ENCODE results near the gene SUMO3.

The SUMO3 gene

DNA sequence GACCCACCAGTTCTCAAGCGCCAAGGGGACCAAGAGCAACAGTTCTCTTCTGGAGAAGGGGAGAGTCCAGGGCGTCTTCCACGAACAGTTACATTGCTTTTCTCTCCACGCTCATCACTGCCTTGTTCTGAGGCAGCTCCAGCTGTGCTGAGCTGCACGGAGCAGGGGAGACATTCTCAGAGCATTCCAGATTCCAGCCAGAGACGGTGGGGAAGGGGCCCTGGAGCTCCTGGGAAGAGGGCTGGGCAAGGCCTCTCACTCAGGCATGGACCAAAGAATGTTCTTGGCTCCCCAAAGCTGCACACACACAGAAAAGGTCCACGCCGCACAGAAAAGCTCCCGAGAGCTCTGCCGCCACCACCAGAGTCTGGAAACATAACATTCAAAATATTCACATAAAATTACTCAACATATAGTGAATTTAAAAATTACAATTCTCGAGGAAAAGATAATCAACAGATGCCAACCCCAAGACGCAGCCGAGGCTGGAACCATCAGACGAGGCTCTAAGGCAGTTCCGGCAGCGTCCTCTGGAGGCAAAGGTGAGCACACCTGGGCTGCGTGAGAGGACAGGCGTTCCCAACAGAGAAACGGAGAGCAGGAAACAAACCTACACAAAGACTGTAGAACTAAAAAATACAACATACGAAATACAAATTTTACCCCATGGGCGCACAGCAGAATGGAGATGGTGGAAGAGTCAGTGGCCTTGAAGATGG is 56.7 kb downstream of the SUMO3 start:
- Histone ChIP-seq H3K4me3 (ENCODE audit: low read length) (no peak overlapping the region), H3K36me3 (ENCODE audit: control insufficient read depth, insufficient read depth, low read length) (no peaks in the 10 kb centered on the region), H3K27me3 (ENCODE audit: control insufficient read depth, insufficient read depth, low read length) (no peaks in the 10 kb centered on the region), H3K27ac (ENCODE audit: low read depth, low read length) (no peak overlapping the region), H3K9ac (ENCODE audit: low read length) (no peak overlapping the region), H3K4me1 (ENCODE audit: control insufficient read depth, insufficient read depth, low read length) (no peaks in the 10 kb centered on the region)

GRCh38 chr21:44760376-44760775 is 57.5 kb downstream of the SUMO3 start:
- Histone ChIP-seq H3K27ac (ENCODE audit: low read depth, low read length) (no peak overlapping the region), H3K4me3 (ENCODE audit: low read length) (no peak overlapping the region), H3K27me3 (ENCODE audit: control insufficient read depth, insufficient read depth, low read length) (no peaks in the 10 kb centered on the region), H3K4me1 (ENCODE audit: control insufficient read depth, insufficient read depth, low read length) (no peaks in the 10 kb centered on the region), H3K9ac (ENCODE audit: low read length) (no peak overlapping the region), H3K36me3 (ENCODE audit: control insufficient read depth, insufficient read depth, low read length) (no peaks in the 10 kb centered on the region)

- no peak overlapping the region for H3K4me3 ChIP-seq (ENCODE audit: low read length)
- H3K27me3 ChIP-seq (ENCODE audit: control insufficient read depth, insufficient read depth, low read length), result no peaks in the 10 kb centered on the region
- H3K4me1 ChIP-seq (ENCODE audit: control insufficient read depth, insufficient read depth, low read length), result no peaks in the 10 kb centered on the region
- H3K27ac ChIP-seq (ENCODE audit: low read depth, low read length), result no peak overlapping the region
- no peak overlapping the region for H3K9ac ChIP-seq (ENCODE audit: low read length)
- H3K36me3 ChIP-seq (ENCODE audit: control insufficient read depth, insufficient read depth, low read length), result no peaks in the 10 kb centered on the region
Measured at GRCh38 chr21:44759628-44760285, 58.1 kb downstream of the SUMO3 start.

- H3K4me3 ChIP-seq (ENCODE audit: low read length), result no peak overlapping the region
- H3K4me1 ChIP-seq (ENCODE audit: control insufficient read depth, insufficient read depth, low read length), result no peaks in the 10 kb centered on the region
- H3K9ac ChIP-seq (ENCODE audit: low read length), result no peak overlapping the region
- H3K27ac ChIP-seq (ENCODE audit: low read depth, low read length), result no peak overlapping the region
- no peaks in the 10 kb centered on the region for H3K27me3 ChIP-seq (ENCODE audit: control insufficient read depth, insufficient read depth, low read length)
- no peaks in the 10 kb centered on the region for H3K36me3 ChIP-seq (ENCODE audit: control insufficient read depth, insufficient read depth, low read length)
Measured at GRCh38 chr21:44758781-44759627, 58.9 kb downstream of the SUMO3 start.

DNA sequence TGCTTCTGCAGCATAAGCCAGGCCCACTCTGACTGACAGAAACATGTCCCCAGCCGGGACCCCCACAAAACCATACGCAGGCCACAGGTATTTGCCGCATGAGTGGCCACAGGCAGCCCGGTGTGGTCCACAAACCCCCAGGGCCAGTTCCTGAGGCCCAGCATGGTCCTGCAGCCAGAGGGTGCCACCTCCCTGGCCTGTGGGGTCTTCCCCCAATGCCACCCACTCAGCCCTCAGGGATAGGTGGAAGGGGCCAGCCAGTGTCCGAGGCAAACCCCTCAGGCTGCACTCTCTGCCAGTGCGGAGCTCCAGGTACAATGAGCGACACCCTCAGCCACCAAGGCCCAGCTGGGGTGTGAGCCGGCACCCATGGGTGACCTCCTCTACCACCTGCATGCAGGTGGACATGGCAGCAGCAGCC is 59.7 kb downstream of the SUMO3 start:
- Histone ChIP-seq H3K27ac (ENCODE audit: low read depth, low read length) (no peak overlapping the region), H3K4me1 (ENCODE audit: control insufficient read depth, insufficient read depth, low read length) (no peaks in the 10 kb centered on the region), H3K4me3 (ENCODE audit: low read length) (no peak overlapping the region), H3K9ac (ENCODE audit: low read length) (no peak overlapping the region), H3K27me3 (ENCODE audit: control insufficient read depth, insufficient read depth, low read length) (no peaks in the 10 kb centered on the region), H3K36me3 (ENCODE audit: control insufficient read depth, insufficient read depth, low read length) (no peaks in the 10 kb centered on the region)

DNA sequence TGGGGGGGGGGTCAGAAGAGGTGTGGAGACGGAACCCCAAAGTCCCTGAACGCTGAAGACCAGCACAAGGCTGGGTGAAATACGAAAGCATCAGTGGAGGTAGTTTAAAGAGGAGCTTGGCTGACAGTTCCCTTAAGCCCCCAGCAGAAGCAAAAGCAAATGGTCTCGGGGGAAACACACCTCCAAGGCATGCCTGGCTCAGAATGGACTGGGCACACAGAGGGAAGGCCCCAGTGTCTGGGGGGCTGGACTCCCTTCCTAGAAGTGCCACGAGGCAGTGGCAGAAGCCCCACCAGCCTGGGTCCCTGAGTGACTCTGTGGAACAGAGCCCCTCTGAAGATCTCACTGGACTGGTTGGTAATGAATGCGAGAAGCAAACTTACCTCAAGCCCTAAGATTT is 60.1 kb downstream of the SUMO3 start:
- Histone ChIP-seq H3K27me3 (ENCODE audit: control insufficient read depth, insufficient read depth, low read length) (no peaks in the 10 kb centered on the region), H3K36me3 (ENCODE audit: control insufficient read depth, insufficient read depth, low read length) (no peaks in the 10 kb centered on the region)

DNA sequence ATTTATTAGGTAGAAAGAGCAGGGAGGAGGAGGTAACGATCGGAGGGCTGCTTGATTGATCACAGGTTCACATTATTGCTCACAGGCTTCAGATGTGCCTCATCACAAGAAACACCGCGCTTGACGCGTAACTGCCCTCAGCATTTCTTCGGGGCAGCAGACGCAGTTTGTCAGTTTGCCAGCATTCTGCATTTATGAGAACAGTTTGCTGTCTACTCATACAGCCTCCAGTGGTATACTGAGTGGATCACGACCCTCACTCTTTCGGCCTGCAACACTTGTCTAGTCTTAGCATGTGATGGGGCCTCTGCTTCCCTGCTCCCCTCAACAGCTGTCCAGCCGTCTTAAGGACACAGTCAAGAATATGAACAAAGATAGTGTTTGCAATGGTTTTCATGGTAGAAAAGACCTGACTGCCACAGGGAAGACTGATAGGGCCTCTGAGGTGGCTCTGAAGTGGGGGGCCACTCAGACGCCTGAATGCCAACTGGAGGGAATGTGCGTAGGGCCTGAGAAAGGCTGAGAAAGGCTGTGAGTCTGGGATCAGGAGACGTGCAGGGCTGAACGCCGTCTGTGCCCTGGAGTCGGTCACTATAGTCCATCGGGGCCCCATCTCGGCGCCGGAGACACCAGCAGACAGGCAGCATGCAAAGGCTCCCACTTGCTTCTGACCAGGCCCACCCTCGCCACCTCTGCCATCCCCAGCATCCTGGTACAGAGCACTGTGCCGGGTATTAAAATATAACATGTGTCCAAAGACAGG is 61.3 kb downstream of the SUMO3 start:
- Histone ChIP-seq H3K36me3 (ENCODE audit: control insufficient read depth, insufficient read depth, low read length) (no peaks in the 10 kb centered on the region), H3K4me3 (ENCODE audit: low read length) (no peak overlapping the region), H3K27me3 (ENCODE audit: control insufficient read depth, insufficient read depth, low read length) (no peaks in the 10 kb centered on the region), H3K9ac (ENCODE audit: low read length) (no peak overlapping the region), H3K4me1 (ENCODE audit: control insufficient read depth, insufficient read depth, low read length) (no peaks in the 10 kb centered on the region), H3K27ac (ENCODE audit: low read depth, low read length) (no peak overlapping the region)

More for the DNA sequence above, 60.1 kb downstream of the SUMO3 start:
- Histone ChIP-seq H3K4me3 (ENCODE audit: low read length) (no peak overlapping the region), H3K4me1 (ENCODE audit: control insufficient read depth, insufficient read depth, low read length) (no peaks in the 10 kb centered on the region), H3K9ac (ENCODE audit: low read length) (no peak overlapping the region), H3K27ac (ENCODE audit: low read depth, low read length) (no peak overlapping the region)
